Measurements from ENCODE around the gene SEC24D. TPM values are rescaled to one million over a fixed set of nuclear protein-coding genes. Genes with fewer than 3 reads are reported as not detected.

SEC24D gene
- total RNA-seq, 1 experiment from 2014 or later = 13.4 TPM

- Histone ChIP-seq H3K27me3 (ENCODE audit: control insufficient read depth, insufficient read depth, low read length) (no peaks in the 10 kb centered on the region), H3K27ac (ENCODE audit: low read length) (no peak overlapping the region), H3K9me3 (ENCODE audit: control insufficient read depth, insufficient read depth, low read depth, low read length) (no peaks in the 10 kb centered on the region), H3K4me1 (ENCODE audit: control insufficient read depth, insufficient read depth, low read length) (peaks cover 8% of the 10 kb centered on the region), H3K36me3 (ENCODE audit: control insufficient read depth, insufficient read depth, low read length) (peaks cover 2% of the 10 kb centered on the region; the same call in 1 of the 2 replicates), H3K4me3 (ENCODE audit: low read depth in 2 of 2, low read length in 2 of 2) (no peak overlapping the region)
- in situ Hi-C loops (cut with HindIII; ENCODE audit: low pct_unique_long_range_greater_than_20kb, low sequenced_read_pairs) (no loop called here), intact Hi-C loops (cut with micrococcal nuclease; ENCODE audit: unreplicated experiment) (no loop called here)
- TF ChIP-seq POLR2AphosphoS5 (IDR thresholded peaks at IDR 0.05; ENCODE audit: low read depth, low read length) (no peak), CTCF (IDR thresholded peaks at IDR 0.05) (no peak), TCF7L2 (IDR thresholded peaks at IDR 0.05; ENCODE audit: low read depth, low read length) (no peak), SIN3A (IDR thresholded peaks at IDR 0.05; ENCODE audit: borderline replicate concordance, insufficient read depth, low read depth, low read length) (no peak)
- TF ChIP-seq, protein P1, sequence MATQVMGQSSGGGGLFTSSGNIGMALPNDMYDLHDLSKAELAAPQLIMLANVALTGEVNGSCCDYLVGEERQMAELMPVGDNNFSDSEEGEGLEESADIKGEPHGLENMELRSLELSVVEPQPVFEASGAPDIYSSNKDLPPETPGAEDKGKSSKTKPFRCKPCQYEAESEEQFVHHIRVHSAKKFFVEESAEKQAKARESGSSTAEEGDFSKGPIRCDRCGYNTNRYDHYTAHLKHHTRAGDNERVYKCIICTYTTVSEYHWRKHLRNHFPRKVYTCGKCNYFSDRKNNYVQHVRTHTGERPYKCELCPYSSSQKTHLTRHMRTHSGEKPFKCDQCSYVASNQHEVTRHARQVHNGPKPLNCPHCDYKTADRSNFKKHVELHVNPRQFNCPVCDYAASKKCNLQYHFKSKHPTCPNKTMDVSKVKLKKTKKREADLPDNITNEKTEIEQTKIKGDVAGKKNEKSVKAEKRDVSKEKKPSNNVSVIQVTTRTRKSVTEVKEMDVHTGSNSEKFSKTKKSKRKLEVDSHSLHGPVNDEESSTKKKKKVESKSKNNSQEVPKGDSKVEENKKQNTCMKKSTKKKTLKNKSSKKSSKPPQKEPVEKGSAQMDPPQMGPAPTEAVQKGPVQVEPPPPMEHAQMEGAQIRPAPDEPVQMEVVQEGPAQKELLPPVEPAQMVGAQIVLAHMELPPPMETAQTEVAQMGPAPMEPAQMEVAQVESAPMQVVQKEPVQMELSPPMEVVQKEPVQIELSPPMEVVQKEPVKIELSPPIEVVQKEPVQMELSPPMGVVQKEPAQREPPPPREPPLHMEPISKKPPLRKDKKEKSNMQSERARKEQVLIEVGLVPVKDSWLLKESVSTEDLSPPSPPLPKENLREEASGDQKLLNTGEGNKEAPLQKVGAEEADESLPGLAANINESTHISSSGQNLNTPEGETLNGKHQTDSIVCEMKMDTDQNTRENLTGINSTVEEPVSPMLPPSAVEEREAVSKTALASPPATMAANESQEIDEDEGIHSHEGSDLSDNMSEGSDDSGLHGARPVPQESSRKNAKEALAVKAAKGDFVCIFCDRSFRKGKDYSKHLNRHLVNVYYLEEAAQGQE (IDR thresholded peaks at IDR 0.05; ENCODE audit: insufficient read depth in 1 of 2, low read depth in 2 of 2, low read length in 1 of 2) = no peak
- DNase-seq (ENCODE audit: low read depth, low spot score) = no peak
- ChIA-PET POLR2A (no interaction called here), CTCF (no interaction called here)
- ATAC-seq = no peak
- BruUV-seq (replicated peaks) = no TSS peak
Observed at GRCh38 chr4:118833192-118833820, 2.6 kb downstream of the SEC24D start.

- H3K4me1 ChIP-seq (ENCODE audit: control insufficient read depth, insufficient read depth, low read length) = no peaks in the 10 kb centered on the region; the same call in 1 of the 2 replicates
- H3K27me3 ChIP-seq (ENCODE audit: control insufficient read depth, insufficient read depth, low read length) = no peaks in the 10 kb centered on the region
- intact Hi-C loops (cut with micrococcal nuclease; ENCODE audit: unreplicated experiment) (no loop called here), in situ Hi-C loops (cut with HindIII; ENCODE audit: low pct_unique_long_range_greater_than_20kb, low sequenced_read_pairs) (no loop called here)
- no peaks in the 10 kb centered on the region for H3K9me3 ChIP-seq (ENCODE audit: control insufficient read depth, insufficient read depth, low read depth, low read length)
- no peak for DNase-seq (ENCODE audit: low read depth, low spot score)
- no peak overlapping the region for H3K4me3 ChIP-seq (ENCODE audit: low read depth in 2 of 2, low read length in 2 of 2)
- no peak overlapping the region for H3K27ac ChIP-seq (ENCODE audit: low read length)
- no peak for ATAC-seq
- POLR2A ChIA-PET = no interaction called here
- no peaks in the 10 kb centered on the region for H3K36me3 ChIP-seq (ENCODE audit: control insufficient read depth, insufficient read depth, low read length)
- TF ChIP-seq POLR2AphosphoS5 (IDR thresholded peaks at IDR 0.05; ENCODE audit: low read depth, low read length) (no peak), SIN3A (IDR thresholded peaks at IDR 0.05; ENCODE audit: borderline replicate concordance, insufficient read depth, low read depth, low read length) (no peak), TCF7L2 (IDR thresholded peaks at IDR 0.05; ENCODE audit: low read depth, low read length) (no peak), CTCF (IDR thresholded peaks at IDR 0.05) (no peak)
- TF ChIP-seq, protein P1 (IDR thresholded peaks at IDR 0.05; ENCODE audit: insufficient read depth in 1 of 2, low read depth in 2 of 2, low read length in 1 of 2) = no peak
- no TSS peak for BruUV-seq (replicated peaks)
- CTCF ChIA-PET = no interaction called here
Observed at GRCh38 chr4:118829107-118829506, 6.8 kb downstream of the SEC24D start.

All from Panc1 (cell line).